Neural progenitor cell (in vitro differentiated cells): Measurements from ENCODE around the gene ANO7. TPM values are rescaled to one million over a fixed set of nuclear protein-coding genes. Genes with fewer than 3 reads are reported as not detected.
A peak's percentile ranks its signal among the peaks of the same experiment; 100 is the strongest.

Experiments used
- DNase-seq: peaks from one replicate; pipeline ENCODE4 v3.0.0-alpha.2; 2016; ENCODE audit warnings: low spot score
- H2AFZ ChIP-seq: fragments of 200-600 bp; sonication (generic); replicated peaks from 2 replicates; pipeline ENCODE4 v1.6.1; 2016; ENCODE audit warnings: antibody characterized with exemption
- H3F3A ChIP-seq: fragments of 200-600 bp; sonication (generic); 2 replicates; pipeline ENCODE4 v1.6.1; 2016; ENCODE audit warnings: antibody characterized with exemption, low read depth
- H3K27ac ChIP-seq: fragments of 200-600 bp; sonication (generic); 2 replicates; pipeline ENCODE4 v1.5.1; 2016; ENCODE audit warnings: mild to moderate bottlenecking
- H3K27me3 ChIP-seq: fragments of 200-600 bp; sonication (generic); 2 replicates; pipeline ENCODE4 v1.6.1; 2016; ENCODE audit warnings: mild to moderate bottlenecking, moderate library complexity
- H3K36me3 ChIP-seq: fragments of 200-600 bp; sonication (generic); 2 replicates; pipeline ENCODE4 v1.5.1; 2016
- H3K4me1 ChIP-seq: fragments of 200-600 bp; sonication (generic); 2 replicates; pipeline ENCODE4 v1.6.1; 2016; ENCODE audit warnings: mixed run types
- H3K4me2 ChIP-seq: fragments of 200-600 bp; sonication (generic); 2 replicates; pipeline ENCODE4 v1.6.1; 2016
- H3K4me3 ChIP-seq: fragments of 200-600 bp; sonication (generic); 2 replicates; pipeline ENCODE4 v1.5.1; 2016
- H3K79me2 ChIP-seq: fragments of 200-600 bp; sonication (generic); 2 replicates; pipeline ENCODE4 v1.6.1; 2016; ENCODE audit warnings: low read depth
- H3K9ac ChIP-seq: fragments of 200-600 bp; sonication (generic); 2 replicates; pipeline ENCODE4 v1.6.1; 2016
- H3K9me3 ChIP-seq: fragments of 200-600 bp; sonication (generic); 2 replicates; pipeline ENCODE4 v1.5.1; 2016; ENCODE audit warnings: low read depth
- H4K20me1 ChIP-seq: fragments of 200-600 bp; sonication (generic); 2 replicates; pipeline ENCODE4 v1.6.1; 2016; ENCODE audit warnings: low read depth
- H3K27ac Mint-ChIP-seq: 3 replicates; pipeline ENCODE4 v1.8.0; 2021; ENCODE audit warnings: mixed read lengths
- H3K27me3 Mint-ChIP-seq: 2 replicates; pipeline ENCODE4 v1.8.0; 2022; ENCODE audit warnings: low read depth, mild to moderate bottlenecking, inconsistent platforms, moderate library complexity, mixed read lengths; ENCODE audit not compliant: insufficient read depth
- H3K36me3 Mint-ChIP-seq: 3 replicates; pipeline ENCODE4 v1.8.0; 2021; ENCODE audit warnings: mixed read lengths
- H3K4me1 Mint-ChIP-seq: 3 replicates; pipeline ENCODE4 v1.8.0; 2021; ENCODE audit warnings: mixed read lengths
- H3K4me3 Mint-ChIP-seq: 3 replicates; pipeline ENCODE4 v1.8.0; 2021; ENCODE audit warnings: mild to moderate bottlenecking, moderate library complexity, mixed read lengths
- H3K9me3 Mint-ChIP-seq: 3 replicates; pipeline ENCODE4 v1.8.0; 2020; ENCODE audit warnings: mixed read lengths
- EZH2 ChIP-seq: fragments of 200-600 bp; sonication (generic); IDR thresholded peaks from 2 replicates; pipeline ENCODE4 v1.6.1; 2017; ENCODE audit warnings: antibody characterized with exemption, mild to moderate bottlenecking, moderate library complexity
- EZH2phosphoT487 ChIP-seq: fragments of 200-600 bp; sonication (generic); IDR thresholded peaks from 2 replicates; pipeline ENCODE4 v1.6.1; 2017; ENCODE audit warnings: antibody characterized with exemption
- total RNA-seq: library from RNA; depleted of rRNA; stranded (reverse); fragments of >200 nt; gene quantifications from 2 replicates; pipeline ENCODE4 v1.2.3, GENCODE V29; 2015; ENCODE audit warnings: low replicate concordance
- TF ChIP-seq, protein P1 (sequence below): fragments of 200-600 bp; sonication (generic); IDR thresholded peaks from 2 replicates; pipeline ENCODE4 v1.5.1; 2017; ENCODE audit warnings: antibody characterized with exemption, mild to moderate bottlenecking

The ANO7 gene
- total RNA-seq, 1 donor from 2014 or later: not detected

DNA sequence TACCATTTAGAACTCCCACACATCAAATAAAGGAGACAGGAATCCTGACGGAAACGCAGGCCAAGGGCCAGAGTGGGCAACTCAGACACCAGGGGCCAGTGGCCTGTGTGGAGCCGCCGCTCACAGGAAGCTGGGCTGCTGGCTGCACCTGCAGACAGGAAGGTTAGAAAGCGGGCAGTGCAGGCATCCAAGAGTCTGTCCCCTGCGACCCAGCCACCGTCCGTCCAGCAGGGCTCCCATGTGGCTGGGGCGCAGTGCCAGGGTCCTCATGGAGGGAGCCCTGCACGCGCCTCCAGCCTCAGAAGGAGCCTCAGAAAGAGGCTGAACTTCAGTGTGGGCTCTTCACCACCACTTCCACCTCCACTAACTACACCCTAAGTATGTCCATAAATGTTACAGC is 2.5 kb upstream of the ANO7 start:
- H3K36me3 ChIP-seq: no peaks in the 10 kb centered on the region
- Mint-ChIP-seq H3K27ac (no peak overlapping the region), H3K4me3 (no peak overlapping the region), H3K36me3 (no peaks in the 10 kb centered on the region), H3K4me1 (peaks cover 7% of the 10 kb centered on the region), H3K27me3 (peaks cover 2% of the 10 kb centered on the region), H3K9me3 (no peaks in the 10 kb centered on the region)
- H3K79me2 ChIP-seq: no peaks in the 10 kb centered on the region
- H3K9ac ChIP-seq: no peak overlapping the region
- peaks cover 10% of the 10 kb centered on the region for H3K4me1 ChIP-seq
- no peak overlapping the region for H3K4me3 ChIP-seq
- H3K27me3 ChIP-seq: no peaks in the 10 kb centered on the region
- no peak for DNase-seq
- no peak overlapping the region for H2AFZ ChIP-seq
- H3K9me3 ChIP-seq: no peaks in the 10 kb centered on the region
- TF ChIP-seq, protein P1, sequence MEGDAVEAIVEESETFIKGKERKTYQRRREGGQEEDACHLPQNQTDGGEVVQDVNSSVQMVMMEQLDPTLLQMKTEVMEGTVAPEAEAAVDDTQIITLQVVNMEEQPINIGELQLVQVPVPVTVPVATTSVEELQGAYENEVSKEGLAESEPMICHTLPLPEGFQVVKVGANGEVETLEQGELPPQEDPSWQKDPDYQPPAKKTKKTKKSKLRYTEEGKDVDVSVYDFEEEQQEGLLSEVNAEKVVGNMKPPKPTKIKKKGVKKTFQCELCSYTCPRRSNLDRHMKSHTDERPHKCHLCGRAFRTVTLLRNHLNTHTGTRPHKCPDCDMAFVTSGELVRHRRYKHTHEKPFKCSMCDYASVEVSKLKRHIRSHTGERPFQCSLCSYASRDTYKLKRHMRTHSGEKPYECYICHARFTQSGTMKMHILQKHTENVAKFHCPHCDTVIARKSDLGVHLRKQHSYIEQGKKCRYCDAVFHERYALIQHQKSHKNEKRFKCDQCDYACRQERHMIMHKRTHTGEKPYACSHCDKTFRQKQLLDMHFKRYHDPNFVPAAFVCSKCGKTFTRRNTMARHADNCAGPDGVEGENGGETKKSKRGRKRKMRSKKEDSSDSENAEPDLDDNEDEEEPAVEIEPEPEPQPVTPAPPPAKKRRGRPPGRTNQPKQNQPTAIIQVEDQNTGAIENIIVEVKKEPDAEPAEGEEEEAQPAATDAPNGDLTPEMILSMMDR: no peak
- no peak for TF ChIP-seq EZH2phosphoT487
- no peak for TF ChIP-seq EZH2
- no peak overlapping the region for H3K27ac ChIP-seq
- no peak overlapping the region for H3K4me2 ChIP-seq
- no peaks in the 10 kb centered on the region for H3F3A ChIP-seq
- no peaks in the 10 kb centered on the region for H4K20me1 ChIP-seq

DNA sequence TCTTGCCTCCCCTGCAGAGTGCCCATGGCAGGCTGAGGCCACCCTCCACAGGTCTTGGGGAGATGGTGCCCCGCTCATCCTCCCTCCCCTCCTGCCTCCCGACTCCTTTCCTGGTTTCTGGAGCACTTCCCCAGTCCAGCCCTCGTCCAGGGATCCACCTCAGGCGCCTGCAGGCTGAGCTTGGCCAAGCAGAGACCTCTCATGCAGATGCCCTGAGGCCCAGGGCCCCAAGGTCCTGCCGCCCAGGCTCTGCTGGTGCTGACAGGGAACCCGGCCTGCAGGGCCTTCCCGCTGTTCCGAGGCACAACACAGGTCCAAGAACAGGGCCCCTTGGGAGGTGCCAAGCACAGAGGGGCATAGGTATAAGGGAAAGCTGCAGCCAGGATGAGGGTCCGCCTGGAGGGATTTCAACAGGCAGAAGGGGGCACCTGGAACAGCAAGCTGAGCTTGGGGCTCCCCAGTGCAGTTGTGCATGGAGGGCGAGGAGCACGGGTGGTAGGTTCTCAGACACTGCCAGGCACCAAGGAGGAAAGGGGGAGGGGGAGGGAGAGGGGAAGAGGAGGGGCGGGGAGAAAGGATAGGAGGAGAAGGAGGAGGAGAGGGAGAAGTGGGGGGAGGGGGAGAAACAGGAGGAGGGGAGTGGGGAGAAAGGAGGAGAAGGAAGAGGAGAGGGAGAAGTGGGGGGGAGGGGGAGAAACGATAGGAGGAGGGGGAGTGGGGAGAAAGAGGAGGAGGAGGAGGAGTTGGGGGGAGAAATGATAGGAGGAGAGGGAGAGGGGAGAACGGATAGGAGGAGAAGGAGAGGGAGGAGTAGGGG is 1.2 kb upstream of the ANO7 start:
- Histone ChIP-seq H2AFZ (peak overlapping the region; percentile 54), H3F3A (no peaks in the 10 kb centered on the region), H3K79me2 (no peaks in the 10 kb centered on the region), H3K4me3 (no peak overlapping the region), H3K4me2 (no peak overlapping the region), H3K27me3 (no peaks in the 10 kb centered on the region), H3K36me3 (no peaks in the 10 kb centered on the region), H4K20me1 (no peaks in the 10 kb centered on the region), H3K4me1 (peaks cover 10% of the 10 kb centered on the region), H3K27ac (no peak overlapping the region), H3K9me3 (no peaks in the 10 kb centered on the region), H3K9ac (no peak overlapping the region)
- H3K4me3 Mint-ChIP-seq: no peak overlapping the region
- no peaks in the 10 kb centered on the region for H3K36me3 Mint-ChIP-seq
- TF ChIP-seq, protein P1: no peak
- TF ChIP-seq EZH2 (no peak), EZH2phosphoT487 (no peak)
- no peaks in the 10 kb centered on the region for H3K9me3 Mint-ChIP-seq
- peaks cover 2% of the 10 kb centered on the region for H3K27me3 Mint-ChIP-seq
- no peak overlapping the region for H3K27ac Mint-ChIP-seq
- H3K4me1 Mint-ChIP-seq: peaks cover 7% of the 10 kb centered on the region
- DNase-seq: no peak

DNA sequence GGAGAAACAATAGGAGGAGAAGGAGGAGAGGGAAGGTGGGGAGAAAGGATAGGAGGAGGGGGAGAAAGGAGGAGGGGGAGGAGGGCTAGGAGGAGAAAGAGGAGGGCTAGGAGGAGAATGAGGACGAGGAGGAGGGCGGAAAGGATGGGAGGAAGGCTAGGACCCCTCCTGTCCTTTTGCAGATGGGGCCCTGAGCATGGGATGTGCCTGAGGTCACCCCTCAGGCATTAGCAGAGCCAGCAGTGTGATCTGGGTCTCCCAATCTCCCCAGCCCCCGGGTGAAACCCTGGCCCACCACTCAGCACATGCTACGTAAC is 601 bp upstream of the ANO7 start:
- H3K27me3 ChIP-seq: no peaks in the 10 kb centered on the region
- H3K9ac ChIP-seq: no peak overlapping the region
- peaks cover 2% of the 10 kb centered on the region for H3K27me3 Mint-ChIP-seq
- H3K36me3 ChIP-seq: no peaks in the 10 kb centered on the region
- H3F3A ChIP-seq: no peaks in the 10 kb centered on the region
- no peak overlapping the region for H3K4me3 Mint-ChIP-seq
- H3K27ac ChIP-seq: no peak overlapping the region
- H3K9me3 Mint-ChIP-seq: no peaks in the 10 kb centered on the region
- peaks cover 7% of the 10 kb centered on the region for H3K4me1 Mint-ChIP-seq
- H3K4me2 ChIP-seq: no peak overlapping the region
- no peak overlapping the region for H3K4me3 ChIP-seq
- peak overlapping the region; percentile 54 for H2AFZ ChIP-seq
- H3K27ac Mint-ChIP-seq: peak overlapping the region; percentile 79
- no peaks in the 10 kb centered on the region for H3K9me3 ChIP-seq
- no peaks in the 10 kb centered on the region for H3K79me2 ChIP-seq
- no peaks in the 10 kb centered on the region for H4K20me1 ChIP-seq
- TF ChIP-seq EZH2phosphoT487 (no peak), EZH2 (no peak)
- TF ChIP-seq, protein P1: no peak
- peaks cover 10% of the 10 kb centered on the region for H3K4me1 ChIP-seq
- DNase-seq: no peak
- H3K36me3 Mint-ChIP-seq: no peaks in the 10 kb centered on the region
